AG09309 (cell line): ENCODE data around the gene COX7B2.

Source experiments
- DNase-seq: peaks from one replicate; pipeline ENCODE4 v3.0.0-alpha.2; 2010; ENCODE audit warnings: low read depth
- H3K4me3 ChIP-seq: 2 replicates; pipeline ENCODE4 v1.5.1; 2011; ENCODE audit warnings: mild to moderate bottlenecking, low read depth, low read length, moderate library complexity; ENCODE audit not compliant: control insufficient read depth
- TF ChIP-seq, protein P1 (sequence below): IDR thresholded peaks from 2 replicates; pipeline ENCODE4 v1.5.1; 2011; ENCODE audit warnings: mild to moderate bottlenecking, low read depth, low read length, inconsistent platforms; ENCODE audit not compliant: insufficient read depth, control insufficient read depth; ENCODE audit errors: missing control alignments

Gene COX7B2

DNA sequence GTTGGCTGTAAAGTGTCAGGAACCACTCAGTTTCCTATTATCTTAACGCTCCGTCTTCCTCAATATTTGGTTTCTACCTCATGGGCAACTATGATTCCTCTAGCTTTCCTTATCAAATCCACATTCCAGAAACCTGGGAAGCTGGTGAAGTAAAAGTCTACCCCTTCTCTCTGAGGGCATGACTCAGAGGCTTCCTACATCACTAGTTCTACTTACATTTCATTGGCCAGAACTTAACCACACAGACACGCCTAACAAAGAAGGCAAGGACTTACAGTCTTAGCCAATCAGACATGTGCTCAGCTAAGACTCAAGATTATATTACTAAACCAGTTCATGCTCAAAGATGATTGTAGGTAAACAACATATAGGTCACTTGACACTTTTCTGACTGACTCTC, 30.4 kb downstream of the COX7B2 start:
- no peak overlapping the region for H3K4me3 ChIP-seq
- TF ChIP-seq, protein P1, sequence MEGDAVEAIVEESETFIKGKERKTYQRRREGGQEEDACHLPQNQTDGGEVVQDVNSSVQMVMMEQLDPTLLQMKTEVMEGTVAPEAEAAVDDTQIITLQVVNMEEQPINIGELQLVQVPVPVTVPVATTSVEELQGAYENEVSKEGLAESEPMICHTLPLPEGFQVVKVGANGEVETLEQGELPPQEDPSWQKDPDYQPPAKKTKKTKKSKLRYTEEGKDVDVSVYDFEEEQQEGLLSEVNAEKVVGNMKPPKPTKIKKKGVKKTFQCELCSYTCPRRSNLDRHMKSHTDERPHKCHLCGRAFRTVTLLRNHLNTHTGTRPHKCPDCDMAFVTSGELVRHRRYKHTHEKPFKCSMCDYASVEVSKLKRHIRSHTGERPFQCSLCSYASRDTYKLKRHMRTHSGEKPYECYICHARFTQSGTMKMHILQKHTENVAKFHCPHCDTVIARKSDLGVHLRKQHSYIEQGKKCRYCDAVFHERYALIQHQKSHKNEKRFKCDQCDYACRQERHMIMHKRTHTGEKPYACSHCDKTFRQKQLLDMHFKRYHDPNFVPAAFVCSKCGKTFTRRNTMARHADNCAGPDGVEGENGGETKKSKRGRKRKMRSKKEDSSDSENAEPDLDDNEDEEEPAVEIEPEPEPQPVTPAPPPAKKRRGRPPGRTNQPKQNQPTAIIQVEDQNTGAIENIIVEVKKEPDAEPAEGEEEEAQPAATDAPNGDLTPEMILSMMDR = no peak
- DNase-seq = no peak

DNA sequence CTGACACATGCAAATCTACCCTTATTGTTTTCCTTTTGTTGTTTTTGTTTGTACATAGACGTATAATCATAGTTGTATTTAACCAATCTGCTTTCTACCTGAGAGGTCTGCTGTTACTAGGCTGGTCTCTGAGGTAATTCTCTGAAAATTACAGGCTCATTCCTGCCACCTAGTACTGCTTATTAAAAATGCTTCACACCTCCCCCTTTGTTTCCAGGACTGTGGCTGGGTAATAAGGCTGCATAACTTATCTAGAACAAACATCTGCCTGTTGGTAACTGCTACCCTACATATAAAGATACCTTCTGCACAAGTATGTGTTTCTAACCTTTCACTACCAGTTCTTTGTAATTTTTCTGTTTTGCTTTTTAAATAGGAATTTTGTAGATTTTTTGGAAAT, 34.2 kb downstream of the COX7B2 start:
- TF ChIP-seq, protein P1 = no peak
- H3K4me3 ChIP-seq = no peak overlapping the region
- DNase-seq = no peak

DNA sequence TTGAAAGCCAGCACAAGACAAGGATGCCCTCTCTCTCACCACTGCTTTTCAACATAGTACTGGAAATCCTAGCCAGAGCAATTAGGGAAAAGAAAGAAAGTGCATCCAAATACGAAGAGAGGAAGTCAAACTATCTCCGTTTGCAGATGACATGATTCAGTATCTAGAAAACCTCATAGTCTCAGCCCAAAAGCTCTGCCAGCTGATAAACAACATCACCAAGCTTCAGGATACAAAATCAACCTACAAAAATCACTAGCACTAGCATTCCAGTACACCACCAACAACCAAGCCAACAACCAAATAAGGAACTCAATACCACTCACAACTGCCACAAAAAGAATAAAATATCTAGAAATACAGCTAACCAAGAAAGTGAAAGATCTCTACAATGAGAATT, 38.6 kb downstream of the COX7B2 start:
- TF ChIP-seq, protein P1 = no peak
- no peak for DNase-seq
- no peak overlapping the region for H3K4me3 ChIP-seq

DNA sequence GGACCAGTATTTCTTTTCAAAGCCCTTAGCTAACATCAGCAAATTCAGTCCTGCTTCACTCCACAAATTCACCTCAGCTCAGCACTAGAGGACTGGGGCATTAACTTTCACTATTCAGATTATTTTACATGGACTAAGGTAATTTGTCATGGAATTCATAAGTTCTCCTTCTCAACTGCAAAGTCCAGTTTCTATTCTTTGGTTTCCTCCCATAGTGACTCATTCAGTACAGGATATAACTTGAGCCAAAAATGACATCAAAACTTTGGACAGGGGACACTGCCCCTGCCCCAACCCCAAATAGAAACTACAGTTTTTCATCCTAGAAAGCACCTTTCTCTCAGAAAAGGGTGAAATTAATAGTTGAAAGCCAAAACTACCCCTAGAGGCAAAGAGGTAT, 52.7 kb downstream of the COX7B2 start:
- TF ChIP-seq, protein P1 = no peak
- no peak for DNase-seq
- H3K4me3 ChIP-seq = no peak overlapping the region

DNA sequence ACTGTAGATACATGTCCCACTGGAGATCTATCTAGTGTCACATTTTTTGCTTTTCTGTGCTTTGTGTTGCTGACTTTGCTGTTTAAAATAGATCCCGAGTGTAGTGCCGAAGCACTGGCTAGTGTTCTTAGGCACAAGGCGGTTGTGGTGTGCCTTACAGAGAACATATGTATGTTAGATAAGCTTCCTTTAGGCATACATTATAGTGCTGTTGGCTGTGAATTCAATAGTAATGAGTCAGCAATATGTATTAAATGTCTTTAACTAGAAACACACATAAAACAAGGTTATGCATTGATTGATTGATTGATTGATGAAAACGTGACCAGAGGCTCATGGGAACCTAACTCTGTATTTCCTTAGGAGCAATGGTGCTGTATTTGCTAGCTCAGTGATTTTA, 56.2 kb downstream of the COX7B2 start:
- TF ChIP-seq, protein P1 = no peak
- DNase-seq = no peak
- H3K4me3 ChIP-seq = no peak overlapping the region

DNA sequence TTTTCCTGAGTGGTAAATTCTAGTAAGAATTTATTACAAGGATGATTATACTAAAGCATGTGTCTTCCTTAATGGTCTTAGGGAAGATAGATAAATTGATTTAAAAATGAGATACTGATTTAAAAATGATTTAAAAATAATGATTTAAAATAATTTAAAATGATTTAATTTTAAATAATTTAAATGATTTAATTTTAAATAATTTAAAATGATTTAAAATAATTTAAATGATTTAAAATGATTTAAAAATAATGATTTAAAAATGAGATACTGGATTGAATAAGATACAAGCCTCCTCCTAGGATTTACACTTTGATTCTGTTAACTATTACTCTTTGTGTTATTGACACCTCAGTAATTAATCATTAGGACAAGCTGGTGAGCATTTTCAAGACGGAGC, 59.0 kb downstream of the COX7B2 start:
- TF ChIP-seq, protein P1 = no peak
- no peak for DNase-seq
- H3K4me3 ChIP-seq = no peak overlapping the region

DNA sequence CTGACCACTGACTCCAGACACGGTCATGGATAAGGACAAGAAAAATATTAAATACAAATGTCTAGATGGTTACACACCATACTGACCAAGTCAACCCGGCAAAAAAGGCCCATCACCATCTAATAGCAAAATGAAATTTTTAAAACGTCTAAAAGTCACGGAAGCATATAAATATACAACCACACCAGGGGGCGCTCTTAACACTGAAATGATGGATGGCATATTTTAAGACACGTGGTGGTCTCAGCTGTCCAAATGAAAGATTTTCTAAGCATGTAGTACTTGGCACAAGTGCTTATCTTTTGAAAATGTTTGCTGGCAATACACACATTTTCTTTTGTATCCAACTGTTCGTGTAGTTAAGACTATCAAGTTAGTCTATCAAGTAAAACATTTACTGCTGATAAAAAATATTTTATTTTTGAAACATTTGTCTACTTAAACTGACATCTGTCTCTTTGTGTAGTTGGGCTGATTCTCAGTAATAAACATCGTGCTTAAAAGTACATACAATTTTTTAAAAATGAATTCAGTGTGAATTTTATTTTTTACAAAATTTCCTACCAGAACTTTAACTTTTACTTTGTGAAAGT, 64.6 kb downstream of the COX7B2 start:
- TF ChIP-seq, protein P1 = peak; percentile 55
- no peak overlapping the region for H3K4me3 ChIP-seq
- DNase-seq = peak; percentile 4
